HG03342 (cell line): ENCODE results near the gene CWC25.
A peak's percentile ranks its signal among the peaks of the same experiment; 100 is the strongest.

Experiments used
- ATAC-seq: cut with Tn5 transposase; IDR thresholded peaks from one replicate; pipeline ENCODE4 v1.9.1; 2021; ENCODE audit warnings: mild to moderate bottlenecking, moderate library complexity; ENCODE audit not compliant: unreplicated experiment

The CWC25 gene

GRCh38 chr17:38853292-38854219 lies 28.4 kb upstream of the CWC25 start, which contains the start of gene RPL23:
TSS of gene RPL23 (minus strand) at chr17:38853721. CDS start at chr17:38853710, 11 bp downstream.
- ATAC-seq: peak; percentile 79

GRCh38 chr17:38852771-38853291 lies 27.7 kb upstream of the CWC25 start:
- ATAC-seq: peak; percentile 21

GRCh38 chr17:38851434-38851833 lies 26.3 kb upstream of the CWC25 start:
- ATAC-seq: no peak

- no peak for ATAC-seq
Observed at GRCh38 chr17:38850374-38850773, 25.3 kb upstream of the CWC25 start.

- ATAC-seq: no peak
Observed at GRCh38 chr17:38848939-38849605, 24.0 kb upstream of the CWC25 start.

- no peak for ATAC-seq
Observed at GRCh38 chr17:38848557-38848891, 23.4 kb upstream of the CWC25 start.

GRCh38 chr17:38844261-38844757 lies 19.2 kb upstream of the CWC25 start:
- ATAC-seq: no peak

- ATAC-seq: no peak
Observed at GRCh38 chr17:38825762-38826247, 684 bp upstream of the CWC25 start.

- no peak for ATAC-seq
Observed at GRCh38 chr17:38815576-38816193, 9.4 kb downstream of the CWC25 start.

- no peak for ATAC-seq
Observed at GRCh38 chr17:38809828-38810227, 15.3 kb downstream of the CWC25 start.

- ATAC-seq: no peak
Observed at GRCh38 chr17:38800237-38800760, 24.8 kb downstream of the CWC25 start.

- peak; percentile 78 for ATAC-seq
Observed at GRCh38 chr17:38799501-38800236, 25.5 kb downstream of the CWC25 start, which contains the start of gene PIP4K2B. TSS of gene PIP4K2B (minus strand) at chr17:38799556. CDS start at chr17:38799424, 132 bp downstream.

GRCh38 chr17:38798614-38799500 lies 26.3 kb downstream of the CWC25 start:
- ATAC-seq: peak; percentile 14

- no peak for ATAC-seq
Observed at GRCh38 chr17:38797828-38798227, 27.3 kb downstream of the CWC25 start.

- ATAC-seq: no peak
Observed at GRCh38 chr17:38797158-38797490, 28.0 kb downstream of the CWC25 start.

GRCh38 chr17:38796451-38797157 lies 28.5 kb downstream of the CWC25 start:
- ATAC-seq: no peak

GRCh38 chr17:38794221-38794620 lies 30.9 kb downstream of the CWC25 start:
- ATAC-seq: no peak

- no peak for ATAC-seq
Observed at GRCh38 chr17:38791162-38791561, 34.0 kb downstream of the CWC25 start.
